HG02938 (cell line): Measurements from ENCODE around the gene GGCT.
"Not testable (repeated sequence)": the region's sequence is repeated elsewhere in the genome, so short reads cannot be mapped to it uniquely, and the experiment has no call there.

Source experiments
- ATAC-seq: cut with Tn5 transposase; IDR thresholded peaks from one replicate; pipeline ENCODE4 v1.9.1; 2021; ENCODE audit warnings: mild to moderate bottlenecking, moderate library complexity; ENCODE audit not compliant: unreplicated experiment

The GGCT gene, protein sequence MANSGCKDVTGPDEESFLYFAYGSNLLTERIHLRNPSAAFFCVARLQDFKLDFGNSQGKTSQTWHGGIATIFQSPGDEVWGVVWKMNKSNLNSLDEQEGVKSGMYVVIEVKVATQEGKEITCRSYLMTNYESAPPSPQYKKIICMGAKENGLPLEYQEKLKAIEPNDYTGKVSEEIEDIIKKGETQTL

DNA sequence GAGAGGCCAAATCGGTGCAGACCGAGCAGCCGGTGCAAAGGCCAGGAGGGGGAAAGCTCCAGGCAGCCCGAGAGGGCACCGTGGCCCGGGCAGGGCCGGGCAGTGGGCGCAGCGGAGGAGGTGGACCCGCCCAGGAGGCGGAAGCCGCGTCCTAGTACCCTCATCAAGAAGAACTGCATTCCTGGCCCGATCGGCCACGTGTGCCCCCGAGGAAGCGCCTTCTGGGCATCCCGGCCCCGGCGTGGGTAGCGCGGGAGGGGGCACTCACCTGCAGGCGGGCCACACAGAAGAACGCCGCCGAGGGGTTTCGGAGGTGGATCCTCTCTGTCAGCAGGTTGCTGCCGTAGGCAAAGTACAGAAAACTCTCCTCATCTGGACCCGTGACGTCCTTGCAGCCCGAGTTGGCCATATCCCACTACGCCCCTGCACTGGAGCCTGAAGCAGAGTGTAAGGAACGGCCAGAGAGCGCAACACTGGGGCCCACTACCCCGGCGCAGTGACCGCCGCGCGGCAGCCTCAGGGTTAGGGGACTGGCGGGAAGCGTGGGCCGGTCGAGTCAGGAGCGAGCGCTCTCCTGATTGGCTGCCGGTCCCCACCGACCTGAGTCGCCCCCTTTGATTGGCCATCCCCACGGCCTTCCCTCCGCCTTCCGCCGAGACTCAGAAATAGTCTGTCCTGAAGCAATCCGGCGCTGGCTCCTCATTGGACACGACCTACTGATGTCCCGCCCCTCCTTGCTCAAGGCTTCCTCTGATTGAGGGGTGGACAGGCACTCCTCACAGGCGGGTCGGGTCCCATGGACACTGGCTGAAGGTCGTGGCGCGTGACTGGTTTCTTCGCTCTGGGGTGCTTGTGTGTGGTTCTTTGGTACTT is at the start of gene GGCT:
GGCT (minus strand) TSS at position 529 of the 873 bp plus-strand sequence; CDS start at position 409, 120 bp downstream.
- ATAC-seq: peak; percentile 98

DNA sequence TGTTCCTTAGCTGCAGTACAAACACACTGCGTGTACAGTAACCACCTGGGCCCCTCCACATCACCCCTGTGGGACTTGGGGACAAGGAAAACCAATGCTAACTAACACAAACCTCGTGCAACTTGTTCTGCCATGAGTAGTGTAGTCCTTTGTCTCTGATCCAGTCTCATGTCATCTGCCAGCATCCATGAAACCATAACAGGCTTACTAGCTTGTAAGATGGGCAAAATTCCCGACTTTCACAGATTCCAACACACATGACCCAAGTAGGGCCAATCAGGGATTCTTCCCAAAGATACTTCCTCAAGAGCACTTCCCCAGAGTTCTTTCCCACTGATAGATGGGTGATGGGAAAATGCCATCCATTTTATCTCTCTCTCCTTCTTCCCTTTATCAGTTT is 48.9 kb upstream of the GGCT start:
- no peak for ATAC-seq

DNA sequence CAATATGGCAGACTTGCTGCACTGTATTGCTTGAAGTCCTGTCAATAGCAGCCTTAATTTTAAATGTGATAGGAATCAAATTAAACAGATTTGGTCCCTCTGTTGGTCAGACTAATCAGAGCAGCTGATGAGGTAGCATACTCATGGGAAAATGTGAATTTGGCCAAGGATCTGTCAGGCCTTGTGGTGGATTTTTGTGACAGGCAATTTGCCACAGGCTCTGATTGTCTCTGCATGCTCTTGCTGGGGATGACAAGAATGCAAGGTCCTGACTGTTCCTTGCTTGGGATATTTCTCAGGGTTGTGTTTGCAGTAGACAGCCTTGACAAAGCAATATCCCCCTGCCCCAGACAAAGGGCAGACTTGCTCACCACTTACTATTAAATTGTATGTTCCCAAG is 48.5 kb upstream of the GGCT start:
- ATAC-seq: no peak

DNA sequence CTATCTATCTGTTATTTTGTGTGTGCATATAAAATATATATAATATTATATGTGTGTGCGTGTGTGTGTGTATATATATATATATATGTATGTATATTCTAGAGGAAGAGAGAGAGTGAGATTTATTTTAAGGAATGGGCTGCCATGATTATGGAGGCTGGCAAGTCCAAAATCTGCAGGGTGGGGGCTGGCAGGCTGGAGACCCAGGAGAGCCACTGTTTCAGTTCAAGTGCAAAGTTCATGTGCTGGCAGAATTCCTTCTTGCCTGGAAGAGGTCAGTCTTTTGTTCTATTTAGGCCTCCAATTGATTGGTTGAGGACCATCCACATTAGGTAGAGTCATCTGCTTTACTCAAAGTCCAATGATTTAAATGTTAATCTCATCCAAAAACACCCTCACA is 47.7 kb upstream of the GGCT start:
- ATAC-seq: no peak

DNA sequence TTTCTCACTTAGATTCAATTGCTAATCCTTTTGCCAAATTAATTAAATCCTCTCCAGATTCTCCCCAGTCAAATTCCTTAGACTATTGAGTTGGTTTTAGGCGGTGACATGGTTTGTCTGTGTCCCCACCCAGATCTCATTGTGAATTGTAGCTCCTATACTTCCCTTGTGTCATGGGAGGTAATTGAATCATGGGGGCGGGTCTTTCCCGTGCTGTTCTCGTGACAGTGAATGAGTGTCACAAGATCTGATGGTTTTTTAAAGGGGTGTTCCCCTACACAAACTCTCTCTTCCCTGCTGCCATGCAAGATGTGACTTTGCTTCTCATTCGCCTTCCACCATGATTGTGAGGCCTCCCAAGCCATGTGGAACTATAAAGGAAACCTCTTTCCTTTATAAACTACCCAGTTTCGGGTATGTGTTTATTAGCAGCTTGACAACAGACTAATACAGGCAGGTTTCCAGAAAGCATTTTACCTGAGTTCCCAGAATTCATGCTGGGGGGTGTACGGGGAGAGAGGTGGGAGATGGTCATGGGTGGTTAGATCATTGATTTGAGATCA is 45.4 kb upstream of the GGCT start:
- no peak for ATAC-seq

DNA sequence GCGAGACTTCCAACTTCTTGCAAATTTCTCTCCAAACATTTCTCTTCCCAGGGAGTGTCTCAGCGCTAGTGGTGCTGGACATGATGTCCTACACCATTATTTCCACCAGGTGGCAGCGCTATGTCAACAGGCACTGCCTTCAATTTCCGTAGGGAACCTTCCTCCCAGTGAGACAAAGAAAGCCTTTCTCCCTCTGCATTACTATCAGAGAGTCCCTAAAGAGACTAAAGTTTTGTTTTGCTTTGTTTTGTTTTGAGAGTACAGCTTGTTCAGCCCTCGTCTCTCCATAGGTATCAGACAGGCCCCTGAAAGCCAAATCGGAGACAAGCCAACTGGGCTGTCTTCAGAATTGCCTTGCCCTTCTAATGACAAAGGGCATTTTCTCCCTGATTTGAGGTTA is 44.2 kb upstream of the GGCT start:
- no peak for ATAC-seq

DNA sequence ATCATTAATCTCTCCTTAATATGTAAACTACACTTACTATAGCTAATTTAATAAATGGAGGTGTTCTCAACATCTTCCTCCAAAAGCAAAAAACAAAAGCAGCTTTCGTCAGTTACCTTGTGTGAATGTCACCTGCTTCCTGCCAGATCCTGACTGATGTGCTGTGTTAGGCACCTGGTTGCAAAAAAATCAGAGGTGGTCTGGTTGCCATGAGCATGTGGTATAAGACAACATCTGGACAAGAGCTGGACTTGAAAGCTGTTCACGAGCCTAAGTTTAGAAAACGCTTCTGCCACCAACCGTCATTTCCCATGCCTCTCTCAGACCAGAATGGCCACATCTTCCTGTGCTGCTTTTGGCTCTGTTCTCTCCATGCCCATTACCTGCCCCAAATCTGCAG is 42.0 kb upstream of the GGCT start:
- no peak for ATAC-seq

DNA sequence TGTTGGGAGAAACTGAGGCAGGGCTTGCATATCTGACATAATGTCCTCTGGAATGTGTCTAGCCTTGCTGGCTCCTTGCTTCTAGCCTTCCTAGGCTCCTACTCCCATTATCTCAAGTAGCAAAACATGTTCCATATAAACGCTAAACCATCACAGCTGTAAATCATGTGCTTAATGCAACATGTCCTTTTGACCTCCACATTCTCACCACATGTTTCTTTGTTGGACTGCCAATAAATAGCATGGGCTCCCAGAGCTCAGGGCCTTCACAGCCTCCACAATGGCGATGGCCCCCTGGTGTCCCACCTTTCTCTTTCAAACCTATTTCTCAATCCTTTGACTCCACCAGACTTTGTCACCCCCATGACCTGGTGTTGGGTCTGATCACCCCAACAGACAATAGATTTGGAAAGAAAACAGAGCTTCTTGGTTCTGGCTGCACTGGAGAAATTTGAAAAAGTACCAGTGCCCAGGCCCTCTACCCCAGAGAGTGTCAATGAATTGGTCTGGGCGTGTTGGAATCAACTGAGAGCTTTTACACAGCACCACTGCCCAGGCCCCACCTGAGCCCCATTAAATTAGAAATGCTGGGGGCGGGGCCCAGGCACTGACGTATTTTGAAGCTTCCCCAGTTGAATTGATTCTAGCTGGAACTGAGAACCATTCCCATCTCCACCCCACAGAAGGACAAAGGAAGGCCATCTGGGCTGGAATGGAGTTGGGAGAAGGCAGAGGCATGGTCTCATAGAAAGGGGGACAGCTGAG is 41.3 kb upstream of the GGCT start:
- no peak for ATAC-seq

DNA sequence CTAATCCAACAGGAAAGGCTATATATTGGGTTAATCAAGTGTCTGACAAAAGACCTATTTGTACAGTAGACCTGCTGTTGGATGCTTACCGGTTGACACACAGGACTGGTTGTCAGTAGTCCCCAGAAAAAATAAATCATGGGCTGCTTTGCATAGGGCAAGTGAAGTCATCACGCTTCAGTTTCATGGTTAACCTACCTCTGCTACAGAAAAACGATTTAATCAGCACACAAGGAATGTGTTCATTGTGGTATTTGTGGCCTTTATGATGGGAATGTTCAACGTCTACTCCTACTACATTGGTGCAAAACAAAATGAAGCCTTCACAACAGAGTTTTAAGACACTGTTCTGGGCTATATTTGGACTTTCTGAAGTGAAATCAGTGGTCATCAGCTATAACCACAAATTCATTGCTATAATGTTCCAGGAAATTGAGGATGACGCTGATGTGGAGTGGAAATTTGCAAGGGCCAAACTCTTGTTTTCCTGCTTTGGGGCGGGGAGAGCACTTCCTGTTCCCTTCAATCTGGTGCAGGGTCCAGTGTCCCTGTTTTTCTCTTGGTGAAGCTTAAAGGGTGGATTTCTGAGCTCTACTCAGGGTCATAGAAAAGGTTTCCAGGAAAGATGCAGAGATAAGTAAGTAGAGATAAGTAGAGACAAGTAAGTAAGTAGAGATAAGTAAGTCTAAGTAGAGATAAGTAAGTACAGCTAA is 39.3 kb upstream of the GGCT start:
- no peak for ATAC-seq

DNA sequence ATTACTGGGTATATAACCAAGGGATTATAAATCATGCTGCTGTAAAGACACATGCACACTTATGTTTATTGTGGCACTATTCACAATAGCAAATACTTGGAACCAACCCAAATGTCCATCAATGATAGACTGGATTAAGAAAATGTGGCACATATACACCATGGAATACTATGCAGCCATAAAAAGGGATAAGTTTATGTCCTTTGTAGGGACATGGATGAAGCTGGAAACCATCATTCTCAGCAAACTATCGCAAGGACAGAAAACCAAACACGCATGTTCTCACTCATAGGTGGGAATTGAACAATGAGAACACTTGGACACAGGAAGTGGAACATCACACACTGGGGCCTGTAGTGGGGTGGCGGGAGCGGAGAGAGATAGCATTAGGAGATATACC is 38.5 kb upstream of the GGCT start:
- not testable (repeated sequence) for ATAC-seq

DNA sequence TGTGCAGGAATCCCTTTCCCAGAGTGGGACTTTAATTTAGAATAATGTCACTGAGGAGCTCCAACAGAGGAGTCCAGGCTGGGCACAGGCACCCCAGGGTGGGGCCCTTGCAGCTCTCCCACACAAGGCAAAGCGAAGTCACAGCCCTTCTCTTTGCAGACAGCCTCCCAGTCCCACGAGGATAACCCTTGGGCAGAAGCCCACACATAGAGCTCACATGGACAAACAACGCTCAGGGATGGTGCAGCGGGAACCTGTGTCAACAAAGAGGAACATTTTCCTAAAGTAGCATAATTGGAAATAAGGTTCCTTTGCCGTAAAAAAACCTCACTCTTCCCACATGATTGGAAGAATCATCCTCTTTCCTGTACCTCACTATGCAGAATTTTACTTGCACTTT is 29.3 kb upstream of the GGCT start:
- no peak for ATAC-seq

DNA sequence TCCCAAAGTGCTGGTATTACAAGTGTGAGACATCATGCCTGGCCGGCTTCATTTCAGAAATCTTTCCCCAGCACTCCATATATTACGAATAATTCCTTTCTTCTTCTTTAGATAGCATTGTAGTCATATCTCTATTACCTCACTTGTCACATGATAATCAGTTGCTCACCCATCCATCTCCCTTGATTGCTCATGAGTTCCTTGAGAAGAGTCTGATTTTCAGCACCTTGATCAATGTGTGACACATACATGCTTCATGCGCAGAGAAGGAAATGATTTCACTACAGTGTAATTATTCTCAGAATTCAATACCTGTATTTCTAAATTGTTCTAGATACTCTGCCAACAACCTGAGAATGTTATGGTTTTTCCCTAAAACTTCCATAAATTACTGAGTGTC is 26.7 kb upstream of the GGCT start:
- ATAC-seq: no peak

DNA sequence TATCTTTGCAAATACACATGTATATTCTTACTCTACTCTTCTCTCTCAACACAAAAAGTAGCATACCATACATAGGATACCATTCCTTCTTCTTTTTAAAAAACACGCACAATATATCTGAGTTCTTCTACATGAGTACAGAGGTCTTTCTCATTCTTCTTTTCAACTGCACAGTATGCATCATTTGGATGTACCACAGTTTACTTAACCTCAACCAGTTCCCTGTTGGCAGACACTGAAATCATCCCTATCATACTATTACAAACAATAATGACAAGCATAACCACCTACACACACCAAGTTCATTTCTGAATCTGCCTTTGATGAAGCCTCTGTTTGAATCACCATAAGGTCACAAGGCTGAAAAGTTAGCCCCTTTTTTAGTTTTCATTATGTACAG is 25.7 kb upstream of the GGCT start:
- no peak for ATAC-seq

DNA sequence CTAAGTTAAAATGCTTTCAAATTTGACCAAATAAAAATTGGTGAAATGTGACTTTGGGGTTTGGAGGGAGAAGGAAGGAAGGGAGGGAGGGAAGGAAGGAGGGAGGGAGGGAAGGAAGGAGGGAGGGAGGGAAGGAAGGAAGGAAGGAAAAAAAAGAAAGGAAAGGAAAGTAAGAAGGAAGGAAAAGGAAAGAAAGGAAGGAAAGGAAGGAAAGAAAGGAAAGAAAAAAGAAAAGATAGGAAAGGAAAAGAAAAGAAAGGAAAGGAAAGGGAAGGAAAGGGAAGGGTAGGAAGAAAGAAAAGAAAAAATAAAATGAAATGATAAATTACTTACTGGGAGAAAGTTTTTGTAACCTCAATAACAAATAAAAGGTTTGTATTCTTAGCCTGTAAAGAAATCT is 24.1 kb upstream of the GGCT start:
- no peak for ATAC-seq

DNA sequence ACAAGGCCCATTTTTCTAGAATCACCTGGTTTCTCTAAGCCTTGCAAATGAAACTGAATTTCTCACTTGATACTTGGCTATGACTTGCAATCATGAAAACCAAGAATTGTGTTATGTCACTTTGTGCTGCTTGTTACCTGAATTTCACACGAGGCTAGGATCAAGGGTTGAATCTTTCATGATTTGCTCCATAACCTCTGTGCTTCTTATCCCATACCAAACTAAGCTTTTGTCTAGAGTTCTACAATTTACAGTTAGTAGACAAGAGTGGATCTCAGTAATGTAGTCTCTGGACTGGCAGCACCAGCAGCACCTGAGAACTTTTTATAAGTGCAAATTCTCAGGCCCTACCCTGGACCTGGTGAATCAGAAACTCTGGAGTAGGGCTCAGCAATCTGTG is 22.7 kb upstream of the GGCT start:
- not testable (repeated sequence) for ATAC-seq

DNA sequence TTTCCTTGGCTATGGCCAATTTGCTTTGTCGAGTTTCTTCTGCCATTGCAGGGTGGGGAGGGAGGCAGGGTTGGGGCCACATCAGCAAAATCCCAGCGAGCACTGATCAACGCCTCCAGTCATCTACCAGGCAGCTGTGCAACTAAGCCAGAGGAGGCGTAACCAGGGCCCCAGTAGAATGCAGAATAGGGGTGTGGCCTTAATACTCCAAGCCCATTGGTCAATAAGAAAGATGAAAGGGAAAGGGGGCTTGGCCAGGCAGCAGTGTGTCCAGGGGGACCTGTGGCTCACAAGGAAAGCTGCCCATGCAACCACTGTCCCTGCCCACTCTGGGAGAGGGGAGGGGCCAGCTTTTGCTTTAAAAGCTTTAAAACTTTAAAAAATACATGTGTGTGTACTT is 21.5 kb upstream of the GGCT start:
- no peak for ATAC-seq

DNA sequence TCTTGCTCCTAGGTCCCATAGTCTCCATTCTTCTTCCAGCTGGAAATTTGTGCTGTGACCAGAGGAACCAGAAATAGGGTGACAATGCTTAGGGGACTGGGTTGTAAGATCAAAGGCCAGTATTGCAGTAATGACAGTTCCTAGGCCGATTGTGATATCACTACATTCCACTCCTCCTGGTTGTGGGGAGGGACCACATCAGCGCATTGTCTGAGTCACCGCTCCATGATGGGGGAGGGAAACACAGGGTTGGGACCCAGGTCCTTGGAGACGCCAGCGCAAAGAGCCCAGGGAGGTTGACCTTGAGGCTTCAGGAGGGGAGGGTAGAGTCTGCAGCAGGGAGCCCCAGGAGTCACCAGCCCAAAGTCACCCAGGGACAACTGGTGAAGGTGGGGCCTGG is 20.8 kb upstream of the GGCT start:
- no peak for ATAC-seq

DNA sequence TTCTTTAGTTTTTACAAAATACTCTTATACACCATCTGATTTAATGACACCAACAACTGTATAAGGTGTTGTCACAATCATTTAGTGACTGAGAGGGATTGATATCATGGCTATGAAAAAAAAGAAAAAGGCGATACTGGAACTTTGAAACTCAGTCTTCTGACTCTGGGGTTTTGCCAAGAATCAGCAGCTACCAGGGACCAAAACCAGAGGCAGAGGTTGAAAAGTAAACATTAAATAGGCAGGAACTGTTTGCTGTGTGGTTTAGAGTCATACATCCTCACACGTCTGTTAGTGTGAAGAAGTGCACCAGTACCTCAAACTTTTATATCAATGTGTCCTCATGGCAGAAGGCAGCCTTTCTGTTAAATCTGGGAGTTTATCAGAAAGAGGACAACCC is 19.9 kb upstream of the GGCT start:
- ATAC-seq: no peak

DNA sequence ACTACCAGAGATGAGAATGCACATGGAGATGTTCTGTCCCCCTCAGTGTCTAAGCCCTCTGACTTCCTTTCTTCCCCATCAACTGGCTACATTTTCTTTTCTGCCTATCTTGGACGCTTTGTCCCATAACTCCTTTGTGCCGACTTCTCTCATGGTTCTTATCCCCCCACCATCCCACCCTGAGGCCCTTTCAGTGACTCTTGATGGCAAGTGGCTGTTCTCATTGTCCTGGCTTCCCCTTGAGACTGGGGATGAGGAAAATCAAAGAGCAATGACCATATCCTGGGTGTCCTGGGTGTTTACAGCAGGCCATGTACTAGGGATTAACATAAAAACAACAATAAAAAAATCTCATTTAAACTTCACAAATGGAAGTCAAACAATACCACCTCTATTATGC is 18.8 kb upstream of the GGCT start:
- ATAC-seq: no peak

DNA sequence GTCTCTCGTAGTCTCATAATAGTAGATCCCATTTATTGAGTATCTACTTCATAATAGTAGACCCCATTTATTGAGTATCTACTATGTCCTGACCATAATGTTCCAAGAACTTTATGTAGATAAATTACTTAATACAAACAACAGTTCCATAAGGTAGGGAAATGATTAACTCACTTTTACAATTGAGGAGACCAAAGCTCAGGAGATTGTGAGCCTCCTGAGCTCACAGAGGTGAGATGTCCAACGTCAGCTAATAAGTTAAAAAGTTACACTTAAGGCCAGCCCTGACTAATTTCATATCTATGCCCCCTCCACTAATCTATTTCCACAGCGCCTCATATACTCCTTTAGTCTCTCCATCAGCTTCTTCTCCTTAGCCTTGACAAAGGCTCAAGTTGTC is 17.5 kb upstream of the GGCT start:
- ATAC-seq: no peak

DNA sequence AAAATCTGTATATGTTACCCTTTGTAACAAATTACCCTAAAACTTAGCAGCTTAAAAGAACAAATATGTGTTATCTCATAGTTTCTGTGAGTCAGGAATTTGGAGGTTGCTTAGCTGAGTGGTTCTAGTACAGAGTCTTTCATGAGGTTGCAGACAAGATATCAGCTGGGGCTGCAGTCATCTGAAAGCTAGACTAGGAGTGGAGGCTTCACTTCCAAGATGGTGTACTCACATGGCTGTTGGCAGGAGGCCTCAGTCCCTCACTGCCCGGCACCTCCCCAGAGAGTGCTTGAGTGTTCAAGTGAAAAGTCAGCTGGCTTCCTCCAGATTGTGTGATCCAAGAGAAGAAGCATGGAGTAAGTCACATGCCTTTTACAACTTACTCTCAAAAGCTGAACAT is 16.9 kb upstream of the GGCT start:
- no peak for ATAC-seq
